AG09309 (cell line): ENCODE measurements around the gene RABGAP1L.

ENCODE experiments used
- DNase-seq: peaks from one replicate; pipeline ENCODE4 v3.0.0-alpha.2; 2010; ENCODE audit warnings: low read depth
- H3K4me3 ChIP-seq: 2 replicates; pipeline ENCODE4 v1.5.1; 2011; ENCODE audit warnings: mild to moderate bottlenecking, low read depth, low read length, moderate library complexity; ENCODE audit not compliant: control insufficient read depth
- CTCF ChIP-seq: IDR thresholded peaks from 2 replicates; pipeline ENCODE4 v1.5.1; 2011; ENCODE audit warnings: mild to moderate bottlenecking, low read depth, low read length, inconsistent platforms; ENCODE audit not compliant: insufficient read depth, control insufficient read depth; ENCODE audit errors: missing control alignments

The RABGAP1L gene

GRCh38 chr1:174726880-174727585 lies 567.7 kb downstream of the RABGAP1L start:
- no peak for TF ChIP-seq CTCF
- DNase-seq: no peak
- no peak overlapping the region for H3K4me3 ChIP-seq

- H3K4me3 ChIP-seq: no peak overlapping the region
- DNase-seq: no peak
- no peak for TF ChIP-seq CTCF
Measured at GRCh38 chr1:174734270-174734669, 575.0 kb downstream of the RABGAP1L start.

- DNase-seq: no peak
- TF ChIP-seq CTCF: no peak
- H3K4me3 ChIP-seq: no peak overlapping the region
Measured at GRCh38 chr1:174736831-174737230, 577.5 kb downstream of the RABGAP1L start.

- H3K4me3 ChIP-seq: no peak overlapping the region
- no peak for DNase-seq
Measured at GRCh38 chr1:174740249-174740968, 581.1 kb downstream of the RABGAP1L start.

GRCh38 chr1:174742805-174743653 lies 583.7 kb downstream of the RABGAP1L start:
- no peak for TF ChIP-seq CTCF
- no peak overlapping the region for H3K4me3 ChIP-seq
- no peak for DNase-seq

More at GRCh38 chr1:174740249-174740968, 581.1 kb downstream of the RABGAP1L start:
- no peak for TF ChIP-seq CTCF
